ENCODE results near the gene FGF3. TPM values are rescaled to one million over a fixed set of nuclear protein-coding genes. Genes with fewer than 3 reads are reported as not detected.

Gene FGF3
- polyA plus RNA-seq, 1 donor from 2014 or later = 3.7 TPM

DNA sequence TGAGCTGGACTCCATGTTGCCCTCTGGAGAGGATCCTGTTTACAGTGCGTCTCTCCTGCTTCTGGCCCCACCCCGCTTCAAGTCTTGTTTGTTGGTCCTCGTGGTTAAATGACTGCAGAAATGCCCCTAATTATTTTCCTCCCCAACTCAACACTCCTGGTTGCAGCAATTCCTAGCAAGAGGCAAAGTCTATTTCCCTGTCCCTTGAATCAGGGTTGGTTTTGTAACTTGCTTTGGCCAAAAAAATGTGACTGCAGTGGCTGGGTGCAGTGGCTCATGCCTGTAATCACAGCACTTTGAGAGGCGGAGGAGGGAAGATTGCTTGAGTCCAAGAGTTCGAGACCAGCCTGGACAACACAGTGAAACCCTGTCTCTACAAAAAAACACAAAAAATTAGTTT, 41.0 kb upstream of the FGF3 start:
- Histone ChIP-seq H3K36me3 (ENCODE audit: insufficient read depth, low read length) (no peaks in the 10 kb centered on the region), H3K4me3 (ENCODE audit: low read length) (no peak overlapping the region), H3K79me2 (replicated peaks; ENCODE audit: insufficient read depth, low read length) (no peaks in the 10 kb centered on the region), H3K9ac (ENCODE audit: low read length) (no peak overlapping the region), H3K27ac (ENCODE audit: low read length) (no peak overlapping the region), H3K27me3 (ENCODE audit: insufficient read depth, low read depth, low read length) (no peaks in the 10 kb centered on the region), H2AFZ (ENCODE audit: low read depth, low read length) (no peak overlapping the region), H4K20me1 (ENCODE audit: insufficient read depth) (no peaks in the 10 kb centered on the region), H3F3A (ENCODE audit: insufficient read depth, low read length, poor library complexity, severe bottlenecking) (no peaks in the 10 kb centered on the region), H3K9me3 (ENCODE audit: low read length) (no peaks in the 10 kb centered on the region), H3K4me2 (ENCODE audit: low read length) (no peak overlapping the region), H3K9me2 (ENCODE audit: insufficient read depth, low read length) (no peaks in the 10 kb centered on the region)
- TF ChIP-seq, protein P1, sequence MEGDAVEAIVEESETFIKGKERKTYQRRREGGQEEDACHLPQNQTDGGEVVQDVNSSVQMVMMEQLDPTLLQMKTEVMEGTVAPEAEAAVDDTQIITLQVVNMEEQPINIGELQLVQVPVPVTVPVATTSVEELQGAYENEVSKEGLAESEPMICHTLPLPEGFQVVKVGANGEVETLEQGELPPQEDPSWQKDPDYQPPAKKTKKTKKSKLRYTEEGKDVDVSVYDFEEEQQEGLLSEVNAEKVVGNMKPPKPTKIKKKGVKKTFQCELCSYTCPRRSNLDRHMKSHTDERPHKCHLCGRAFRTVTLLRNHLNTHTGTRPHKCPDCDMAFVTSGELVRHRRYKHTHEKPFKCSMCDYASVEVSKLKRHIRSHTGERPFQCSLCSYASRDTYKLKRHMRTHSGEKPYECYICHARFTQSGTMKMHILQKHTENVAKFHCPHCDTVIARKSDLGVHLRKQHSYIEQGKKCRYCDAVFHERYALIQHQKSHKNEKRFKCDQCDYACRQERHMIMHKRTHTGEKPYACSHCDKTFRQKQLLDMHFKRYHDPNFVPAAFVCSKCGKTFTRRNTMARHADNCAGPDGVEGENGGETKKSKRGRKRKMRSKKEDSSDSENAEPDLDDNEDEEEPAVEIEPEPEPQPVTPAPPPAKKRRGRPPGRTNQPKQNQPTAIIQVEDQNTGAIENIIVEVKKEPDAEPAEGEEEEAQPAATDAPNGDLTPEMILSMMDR (IDR thresholded peaks at IDR 0.05; ENCODE audit: poor library complexity, severe bottlenecking) = no peak

DNA sequence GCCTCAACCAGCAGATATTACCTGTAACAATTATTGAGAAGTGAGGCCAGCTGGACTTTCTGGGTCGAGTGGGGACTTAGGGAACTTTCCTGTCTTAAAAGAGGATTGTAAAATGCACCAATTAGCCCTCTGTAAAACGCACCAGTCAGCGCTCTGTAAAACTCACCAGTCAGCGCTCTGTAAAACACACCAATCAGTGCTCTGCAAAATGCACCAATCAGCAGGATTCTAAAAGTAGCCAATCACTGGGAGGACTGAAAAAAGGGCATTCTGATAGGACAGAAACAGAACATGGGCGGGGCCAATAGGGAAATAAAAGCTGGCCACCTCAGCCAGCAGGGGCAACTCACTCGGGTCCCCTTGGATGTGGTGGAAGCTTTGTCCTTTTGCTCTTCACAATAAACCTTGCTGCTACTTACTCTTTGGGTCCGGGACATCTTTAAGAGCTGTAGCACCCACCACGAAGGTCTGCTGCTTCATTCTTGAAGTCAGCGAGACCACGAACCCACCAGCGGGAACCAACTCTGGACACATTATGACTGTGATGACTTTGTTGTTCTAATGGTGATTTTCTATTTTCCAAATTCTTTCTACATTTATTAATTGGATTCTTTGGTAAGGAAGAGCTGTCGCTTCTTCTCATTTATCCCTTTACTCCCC, 40.2 kb upstream of the FGF3 start:
- Histone ChIP-seq H3K79me2 (replicated peaks; ENCODE audit: insufficient read depth, low read length) (no peaks in the 10 kb centered on the region), H3K4me3 (ENCODE audit: low read length) (no peak overlapping the region), H3K4me2 (ENCODE audit: low read length) (no peak overlapping the region), H3F3A (ENCODE audit: insufficient read depth, low read length, poor library complexity, severe bottlenecking) (no peaks in the 10 kb centered on the region), H3K27me3 (ENCODE audit: insufficient read depth, low read depth, low read length) (no peaks in the 10 kb centered on the region), H3K27ac (ENCODE audit: low read length) (no peak overlapping the region), H3K36me3 (ENCODE audit: insufficient read depth, low read length) (no peaks in the 10 kb centered on the region), H3K9me3 (ENCODE audit: low read length) (no peaks in the 10 kb centered on the region), H2AFZ (ENCODE audit: low read depth, low read length) (no peak overlapping the region), H3K9ac (ENCODE audit: low read length) (no peak overlapping the region), H4K20me1 (ENCODE audit: insufficient read depth) (no peaks in the 10 kb centered on the region), H3K9me2 (ENCODE audit: insufficient read depth, low read length) (no peaks in the 10 kb centered on the region)
- no peak for TF ChIP-seq SMC3 (conservative IDR thresholded peaks at IDR 0.05; ENCODE audit: poor library complexity)
- no peak for TF ChIP-seq EZH2 (IDR thresholded peaks at IDR 0.05; ENCODE audit: borderline replicate concordance, insufficient read depth, low read length, poor library complexity, severe bottlenecking)
- no peak for TF ChIP-seq TAF1 (IDR thresholded peaks at IDR 0.05; ENCODE audit: low read depth)
- TF ChIP-seq MXI1 (conservative IDR thresholded peaks at IDR 0.05; ENCODE audit: poor library complexity, severe bottlenecking) = no peak

DNA sequence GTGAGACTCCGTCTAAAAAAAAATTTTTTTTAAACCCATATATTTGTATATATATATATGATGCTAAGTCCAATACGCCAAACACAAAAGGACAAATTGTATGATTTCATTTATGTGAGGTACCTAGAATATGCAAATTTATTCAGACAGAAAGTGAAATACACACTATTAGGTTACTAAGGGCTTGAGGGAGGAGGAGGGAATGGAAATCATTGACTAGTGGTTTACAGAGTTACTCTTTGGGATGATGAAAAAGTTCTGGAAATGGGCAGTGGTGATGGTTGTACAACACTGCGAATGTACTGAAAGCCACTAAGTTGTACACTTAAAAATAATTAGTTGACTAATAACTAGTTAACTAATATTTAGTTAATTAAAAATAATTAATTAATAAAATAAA, 36.2 kb upstream of the FGF3 start:
- H2AFZ ChIP-seq (ENCODE audit: low read depth, low read length) = no peak overlapping the region
- H3K27ac ChIP-seq (ENCODE audit: low read length) = no peak overlapping the region
- no peaks in the 10 kb centered on the region for H3K27me3 ChIP-seq (ENCODE audit: insufficient read depth, low read depth, low read length)
- no peak overlapping the region for H3K4me3 ChIP-seq (ENCODE audit: low read length)
- no peak overlapping the region for H3K9ac ChIP-seq (ENCODE audit: low read length)
- H3K79me2 ChIP-seq (replicated peaks; ENCODE audit: insufficient read depth, low read length) = no peaks in the 10 kb centered on the region
- no peaks in the 10 kb centered on the region for H4K20me1 ChIP-seq (ENCODE audit: insufficient read depth)
- H3K36me3 ChIP-seq (ENCODE audit: insufficient read depth, low read length) = no peaks in the 10 kb centered on the region
- no peaks in the 10 kb centered on the region for H3K9me3 ChIP-seq (ENCODE audit: low read length)
- H3K9me2 ChIP-seq (ENCODE audit: insufficient read depth, low read length) = no peaks in the 10 kb centered on the region
- no peak for TF ChIP-seq MXI1 (conservative IDR thresholded peaks at IDR 0.05; ENCODE audit: poor library complexity, severe bottlenecking)
- no peak for TF ChIP-seq TAF1 (IDR thresholded peaks at IDR 0.05; ENCODE audit: low read depth)
- no peak for TF ChIP-seq EZH2 (IDR thresholded peaks at IDR 0.05; ENCODE audit: borderline replicate concordance, insufficient read depth, low read length, poor library complexity, severe bottlenecking)
- TF ChIP-seq POLR2AphosphoS5 (IDR thresholded peaks at IDR 0.05) = no peak
- TF ChIP-seq, protein P2, sequence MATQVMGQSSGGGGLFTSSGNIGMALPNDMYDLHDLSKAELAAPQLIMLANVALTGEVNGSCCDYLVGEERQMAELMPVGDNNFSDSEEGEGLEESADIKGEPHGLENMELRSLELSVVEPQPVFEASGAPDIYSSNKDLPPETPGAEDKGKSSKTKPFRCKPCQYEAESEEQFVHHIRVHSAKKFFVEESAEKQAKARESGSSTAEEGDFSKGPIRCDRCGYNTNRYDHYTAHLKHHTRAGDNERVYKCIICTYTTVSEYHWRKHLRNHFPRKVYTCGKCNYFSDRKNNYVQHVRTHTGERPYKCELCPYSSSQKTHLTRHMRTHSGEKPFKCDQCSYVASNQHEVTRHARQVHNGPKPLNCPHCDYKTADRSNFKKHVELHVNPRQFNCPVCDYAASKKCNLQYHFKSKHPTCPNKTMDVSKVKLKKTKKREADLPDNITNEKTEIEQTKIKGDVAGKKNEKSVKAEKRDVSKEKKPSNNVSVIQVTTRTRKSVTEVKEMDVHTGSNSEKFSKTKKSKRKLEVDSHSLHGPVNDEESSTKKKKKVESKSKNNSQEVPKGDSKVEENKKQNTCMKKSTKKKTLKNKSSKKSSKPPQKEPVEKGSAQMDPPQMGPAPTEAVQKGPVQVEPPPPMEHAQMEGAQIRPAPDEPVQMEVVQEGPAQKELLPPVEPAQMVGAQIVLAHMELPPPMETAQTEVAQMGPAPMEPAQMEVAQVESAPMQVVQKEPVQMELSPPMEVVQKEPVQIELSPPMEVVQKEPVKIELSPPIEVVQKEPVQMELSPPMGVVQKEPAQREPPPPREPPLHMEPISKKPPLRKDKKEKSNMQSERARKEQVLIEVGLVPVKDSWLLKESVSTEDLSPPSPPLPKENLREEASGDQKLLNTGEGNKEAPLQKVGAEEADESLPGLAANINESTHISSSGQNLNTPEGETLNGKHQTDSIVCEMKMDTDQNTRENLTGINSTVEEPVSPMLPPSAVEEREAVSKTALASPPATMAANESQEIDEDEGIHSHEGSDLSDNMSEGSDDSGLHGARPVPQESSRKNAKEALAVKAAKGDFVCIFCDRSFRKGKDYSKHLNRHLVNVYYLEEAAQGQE (IDR thresholded peaks at IDR 0.05; ENCODE audit: borderline replicate concordance) = no peak
- no peak for TF ChIP-seq RAD21 (conservative IDR thresholded peaks at IDR 0.05)
- TF ChIP-seq, protein P1 (IDR thresholded peaks at IDR 0.05; ENCODE audit: poor library complexity, severe bottlenecking) = no peak
- no peak for TF ChIP-seq EP300 (conservative IDR thresholded peaks at IDR 0.05; ENCODE audit: poor library complexity, severe bottlenecking)
- TF ChIP-seq SMC3 (conservative IDR thresholded peaks at IDR 0.05; ENCODE audit: poor library complexity) = no peak
- H3K4me2 ChIP-seq (ENCODE audit: low read length) = no peak overlapping the region
- H3F3A ChIP-seq (ENCODE audit: insufficient read depth, low read length, poor library complexity, severe bottlenecking) = no peaks in the 10 kb centered on the region

Measured in neural cell (in vitro differentiated cells).